GM18520 (cell line): ENCODE data around the gene GBX2.

Source experiments
- ATAC-seq: cut with Tn5 transposase; IDR thresholded peaks from one replicate; pipeline ENCODE4 v1.9.1; 2021; ENCODE audit not compliant: unreplicated experiment

Gene GBX2

DNA sequence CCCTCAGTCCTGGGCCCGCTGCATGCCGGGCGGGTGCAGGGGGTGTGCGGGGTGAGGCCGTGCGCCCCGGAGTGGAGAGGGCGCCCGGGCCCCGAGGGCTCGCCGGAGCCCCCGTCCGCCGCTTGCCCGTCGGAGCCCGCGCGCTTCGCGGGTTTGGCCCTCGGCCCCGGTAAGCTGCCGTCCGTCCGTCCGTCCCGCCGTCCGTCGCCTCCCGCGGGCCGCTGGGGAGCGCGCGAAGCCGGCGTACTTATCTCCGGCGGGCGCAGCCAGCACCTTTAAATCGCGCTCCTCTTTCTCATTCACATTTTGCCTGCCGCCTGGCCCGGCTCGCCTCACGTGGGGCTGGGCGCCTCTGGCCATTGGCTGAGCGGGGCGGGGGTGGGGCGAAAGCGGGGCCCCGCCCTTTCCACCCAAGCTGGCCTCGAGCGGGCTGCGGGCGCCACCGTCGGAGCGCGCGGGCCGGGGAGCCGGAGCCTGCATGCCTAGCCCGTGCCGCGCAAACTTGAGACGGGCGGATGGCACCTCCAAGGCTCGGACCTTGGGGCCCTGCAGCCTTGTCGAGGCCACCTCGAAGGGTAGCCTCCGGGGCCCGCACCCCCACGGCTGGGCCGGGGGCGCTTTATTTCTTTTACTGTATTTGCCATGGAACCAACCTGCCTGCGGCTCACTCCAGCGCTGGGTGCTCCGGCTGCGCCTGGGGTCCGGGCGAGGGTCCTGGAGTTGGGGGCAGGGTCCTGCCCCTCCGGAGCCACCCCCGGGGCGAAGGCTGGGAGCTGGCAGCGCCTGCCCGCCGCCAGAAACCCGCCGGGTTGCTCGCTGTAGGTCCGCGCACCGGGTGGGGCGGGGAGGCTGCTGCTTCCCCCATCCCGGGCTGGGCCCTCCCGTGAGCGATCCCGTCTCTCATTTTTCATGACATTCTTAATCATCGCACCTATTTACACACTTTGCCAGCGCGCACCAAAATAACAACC is at the start of gene GBX2:
Gene GBX2, minus strand, starts transcription at position 277 of the 971 bp plus-strand sequence. CDS start 415 bp downstream, outside the sequence.
- no peak for ATAC-seq

DNA sequence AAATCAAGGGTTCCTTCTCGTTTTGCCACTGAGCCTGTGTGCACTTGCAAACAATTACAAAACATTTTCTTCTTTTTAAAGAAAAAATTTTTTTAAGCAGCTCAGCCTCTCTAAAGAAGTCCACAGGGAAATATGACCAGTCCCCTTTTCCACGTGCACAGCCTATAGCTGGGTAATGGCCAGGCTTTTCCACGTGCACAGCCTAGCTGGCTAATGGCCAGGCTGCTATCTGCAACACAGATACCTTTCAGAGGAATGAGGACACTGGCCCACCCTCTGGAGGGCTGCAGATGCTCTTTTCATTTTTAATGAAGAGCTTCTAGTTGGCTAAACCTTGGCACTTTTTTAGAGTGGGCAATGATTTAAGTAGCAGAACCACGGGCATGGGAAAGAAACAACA is 49.7 kb upstream of the GBX2 start:
- ATAC-seq, result no peak

DNA sequence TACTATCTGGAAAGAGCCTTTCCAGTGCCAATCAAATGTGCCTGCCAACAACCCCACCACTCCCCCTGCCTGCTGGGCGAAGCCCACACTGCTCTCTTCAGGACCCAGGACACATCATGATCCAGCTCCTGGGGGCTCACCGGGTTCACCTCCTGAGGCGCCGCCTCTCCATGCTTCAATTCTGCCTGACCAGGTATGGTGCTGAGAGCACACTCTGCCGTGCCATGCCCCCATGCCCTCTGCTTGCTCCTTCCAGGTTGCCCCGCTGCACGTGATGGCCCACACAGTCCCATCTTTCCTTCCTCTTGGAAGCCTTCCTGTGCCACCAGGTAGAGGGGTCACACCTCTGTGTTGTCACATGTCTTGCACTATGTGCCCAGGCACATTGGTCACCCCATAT is 48.5 kb upstream of the GBX2 start:
- ATAC-seq, result no peak

DNA sequence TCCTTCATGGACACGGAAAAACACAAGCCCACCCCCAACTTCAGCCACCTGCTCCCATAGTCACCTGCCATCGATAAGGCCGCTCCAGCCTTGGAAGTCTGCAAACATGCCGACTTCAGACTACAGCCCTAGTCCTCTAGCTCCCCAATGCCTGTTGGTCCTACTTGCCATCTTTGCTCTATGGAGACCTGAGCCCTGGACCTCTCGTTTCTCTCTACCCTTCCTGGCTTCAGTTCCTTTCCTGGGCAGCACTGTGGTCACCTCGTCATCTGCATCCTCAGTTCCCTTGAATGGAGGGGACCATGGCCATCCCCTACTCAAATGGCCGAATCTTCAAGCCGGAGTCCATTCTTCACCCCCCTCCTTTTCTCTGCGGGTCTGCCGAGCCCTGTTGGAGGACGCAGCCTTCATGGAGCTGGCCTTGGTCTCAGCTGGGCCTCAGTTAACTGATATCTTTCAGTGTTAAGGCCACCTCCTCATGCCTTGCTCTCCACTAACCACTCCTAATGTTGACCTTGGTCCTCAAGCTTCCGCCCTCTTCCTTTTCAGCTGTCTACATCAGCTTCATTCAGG is 47.7 kb upstream of the GBX2 start:
- no peak for ATAC-seq

DNA sequence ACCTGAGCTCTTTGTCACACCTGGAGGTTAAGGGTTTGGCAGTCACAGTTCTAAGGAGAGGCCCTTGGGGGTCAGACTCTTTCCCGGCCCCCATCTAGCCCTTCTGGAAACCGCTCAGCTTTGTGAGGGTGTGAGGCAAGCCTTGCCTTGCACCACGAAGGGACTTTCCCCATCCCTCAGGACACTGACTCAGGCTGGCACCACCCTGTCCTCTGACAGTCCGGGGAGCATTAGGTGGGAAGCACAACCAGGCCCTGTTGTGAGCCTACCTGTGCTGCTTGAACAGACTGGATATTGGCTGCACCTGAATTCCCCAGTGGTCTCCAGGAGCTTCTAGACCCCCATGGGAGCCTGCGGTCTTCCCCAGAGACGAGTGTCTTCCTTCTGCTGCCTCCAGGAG is 47.0 kb upstream of the GBX2 start:
- no peak for ATAC-seq

DNA sequence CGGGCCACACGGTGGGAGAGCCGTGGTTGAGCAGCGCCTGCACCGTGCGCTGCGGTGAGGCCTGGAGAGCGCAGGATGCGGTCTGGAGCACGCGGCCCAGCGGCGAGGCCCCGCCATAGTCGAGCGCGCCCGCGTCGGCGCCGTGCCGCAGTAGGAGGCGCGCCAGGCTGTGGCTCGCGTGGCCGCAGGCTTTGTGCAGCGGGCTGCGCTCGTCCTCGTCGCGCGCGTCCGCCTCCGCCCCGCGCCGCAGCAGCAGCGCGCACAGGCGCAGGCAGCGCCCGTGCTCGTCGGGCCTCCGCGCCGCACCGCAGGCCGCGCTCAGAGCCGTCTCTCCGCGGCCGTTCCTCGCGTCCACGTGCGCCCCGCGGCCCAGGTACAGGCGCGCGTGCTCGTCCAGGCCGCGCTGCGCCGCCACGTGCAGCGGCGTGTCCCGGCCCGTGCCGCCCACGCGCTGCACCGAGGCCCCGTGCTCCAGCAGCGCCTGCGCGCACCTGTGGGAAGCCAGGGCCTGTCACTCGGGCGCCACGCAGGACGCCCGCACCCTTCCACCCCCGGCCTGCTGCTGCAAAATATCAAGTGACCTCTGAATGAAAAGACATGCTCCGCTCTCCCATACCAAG is 46.3 kb upstream of the GBX2 start:
- ATAC-seq, result no peak

DNA sequence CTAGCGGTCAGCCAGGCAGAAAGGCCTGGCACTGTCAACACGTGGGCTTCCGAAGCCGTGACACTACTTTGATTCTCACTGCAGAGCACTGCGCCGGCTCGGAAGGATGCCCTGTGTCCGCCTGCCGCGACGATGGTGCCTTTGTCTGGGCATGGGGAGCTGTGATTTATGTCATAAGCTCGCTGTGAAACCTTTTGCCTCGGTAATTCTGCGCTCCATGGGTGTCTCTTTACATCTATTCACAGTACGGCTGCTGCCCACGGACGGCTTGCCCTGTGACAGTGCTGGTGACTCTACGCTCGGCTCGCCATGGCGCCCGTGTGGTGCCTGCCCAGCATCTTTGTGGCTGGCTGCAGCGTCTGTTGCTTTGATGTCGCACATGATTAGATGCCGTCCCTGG is 43.1 kb upstream of the GBX2 start:
- ATAC-seq, result no peak

DNA sequence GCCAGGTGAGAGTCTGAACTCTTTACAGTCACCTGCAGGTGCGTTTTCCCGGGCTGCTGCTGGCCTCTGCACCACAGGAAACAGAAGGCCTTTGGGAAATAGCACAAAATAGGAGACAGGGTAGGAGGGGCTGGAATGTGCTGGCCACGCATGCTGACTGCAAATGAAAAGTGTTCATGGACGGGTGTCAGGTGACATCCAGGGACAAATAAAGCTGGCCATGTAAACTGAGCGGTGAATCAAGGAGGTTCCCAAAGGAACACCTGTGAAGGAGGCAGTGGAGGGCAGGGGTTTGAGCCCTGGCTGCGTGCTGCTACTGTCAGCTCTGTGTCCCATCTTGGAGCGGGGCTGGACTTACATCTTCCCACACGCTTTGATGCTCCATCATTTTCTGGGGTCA is 42.4 kb upstream of the GBX2 start:
- no peak for ATAC-seq

DNA sequence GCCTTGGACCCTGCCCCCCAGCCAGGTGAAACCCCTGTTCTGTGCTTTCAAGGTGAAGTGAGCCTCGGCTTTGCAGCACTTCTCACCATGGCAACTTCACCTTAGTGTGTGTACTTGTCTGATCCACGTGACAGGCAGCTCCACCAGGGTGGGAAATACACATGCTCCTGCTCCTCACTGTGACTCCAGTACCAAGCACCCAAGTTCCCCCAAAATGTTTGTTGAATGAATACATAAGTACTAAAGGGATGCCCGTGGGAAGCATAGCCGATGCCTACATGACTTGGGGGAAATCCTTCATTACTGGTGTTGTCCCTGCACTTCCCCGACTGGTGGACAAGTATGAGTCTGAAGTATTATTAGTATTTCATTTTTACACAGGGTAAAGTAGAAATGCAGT is 41.8 kb upstream of the GBX2 start:
- ATAC-seq, result no peak

DNA sequence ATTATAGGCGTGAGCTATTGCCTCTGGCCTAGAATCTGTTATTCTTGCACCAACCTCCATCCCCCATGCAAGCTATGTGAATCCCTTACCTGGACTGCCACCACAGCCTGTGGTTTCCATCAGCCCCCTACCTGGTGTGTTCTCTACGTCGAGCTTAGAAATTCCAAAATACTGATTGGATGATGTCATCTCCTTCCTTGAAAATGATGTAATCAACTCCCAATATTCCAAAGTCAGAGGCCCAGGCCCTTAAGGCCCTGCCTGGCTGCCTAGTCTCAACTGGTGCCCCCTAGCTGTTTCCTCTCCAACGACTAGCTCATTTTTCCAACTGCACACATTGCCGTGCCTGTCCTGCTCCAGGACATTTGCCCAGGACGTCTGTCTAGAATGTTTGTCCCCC is 41.3 kb upstream of the GBX2 start:
- no peak for ATAC-seq

DNA sequence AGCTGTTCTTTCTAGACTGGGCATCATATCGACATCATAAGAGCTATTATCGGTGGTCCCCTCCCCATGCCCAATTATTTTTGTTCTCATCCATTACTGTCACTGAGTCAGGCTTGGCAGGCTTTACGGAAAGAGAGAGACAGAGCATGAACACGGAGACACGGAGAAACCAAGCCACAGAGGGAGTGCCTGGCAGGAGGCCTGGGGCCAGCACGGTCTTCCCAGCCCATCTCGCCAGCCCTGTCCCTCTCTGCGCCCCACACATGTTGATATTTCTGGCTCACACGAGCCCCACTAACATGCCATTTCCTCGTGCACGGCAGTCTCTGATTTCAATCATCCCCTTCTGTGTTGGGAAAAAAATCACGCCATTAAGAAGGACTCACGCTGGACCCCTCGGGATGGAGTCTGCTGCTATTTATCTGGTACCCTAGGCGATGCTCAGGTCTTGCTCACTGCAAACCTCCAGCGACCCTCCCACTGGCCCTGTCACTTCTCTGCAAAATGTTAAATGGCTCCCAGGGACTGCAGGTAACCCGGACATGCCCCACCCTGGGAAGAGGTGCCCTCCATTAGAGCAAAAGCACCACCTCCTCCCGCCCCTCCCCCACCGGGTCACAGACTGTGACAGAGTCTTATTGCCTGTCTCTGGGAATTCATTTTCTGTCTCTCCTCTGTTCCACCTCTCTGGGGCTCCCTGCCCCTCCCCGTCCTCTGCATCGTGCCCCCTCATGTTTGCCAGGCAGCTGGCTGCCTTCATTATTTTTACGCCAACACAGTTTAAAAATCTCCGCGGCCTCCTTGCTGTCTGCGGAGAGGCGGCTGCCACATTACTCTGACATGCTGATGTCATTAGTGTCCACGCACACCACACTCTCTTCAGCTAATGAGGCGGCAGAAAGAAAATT is 40.1 kb upstream of the GBX2 start:
- no peak for ATAC-seq

DNA sequence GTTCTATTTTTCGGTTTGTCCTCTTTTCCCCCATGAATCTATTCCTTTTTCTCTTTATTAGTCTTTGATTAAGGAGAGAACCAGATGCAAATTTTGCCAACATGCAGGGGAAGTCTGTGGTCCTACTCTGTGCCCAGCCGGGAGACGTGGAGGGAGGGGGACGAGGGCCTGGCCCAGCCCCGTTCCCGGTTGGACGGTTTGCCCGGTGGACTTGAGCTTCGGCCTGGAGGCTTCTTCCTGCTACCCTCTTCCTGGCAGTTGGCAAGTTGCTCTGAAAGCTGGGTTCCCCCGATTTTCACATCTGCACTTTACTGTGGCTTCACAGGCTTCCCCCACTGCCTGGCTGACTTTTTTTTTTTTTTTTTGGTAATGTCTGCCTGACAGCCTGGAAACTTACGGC is 39.3 kb upstream of the GBX2 start:
- no peak for ATAC-seq

DNA sequence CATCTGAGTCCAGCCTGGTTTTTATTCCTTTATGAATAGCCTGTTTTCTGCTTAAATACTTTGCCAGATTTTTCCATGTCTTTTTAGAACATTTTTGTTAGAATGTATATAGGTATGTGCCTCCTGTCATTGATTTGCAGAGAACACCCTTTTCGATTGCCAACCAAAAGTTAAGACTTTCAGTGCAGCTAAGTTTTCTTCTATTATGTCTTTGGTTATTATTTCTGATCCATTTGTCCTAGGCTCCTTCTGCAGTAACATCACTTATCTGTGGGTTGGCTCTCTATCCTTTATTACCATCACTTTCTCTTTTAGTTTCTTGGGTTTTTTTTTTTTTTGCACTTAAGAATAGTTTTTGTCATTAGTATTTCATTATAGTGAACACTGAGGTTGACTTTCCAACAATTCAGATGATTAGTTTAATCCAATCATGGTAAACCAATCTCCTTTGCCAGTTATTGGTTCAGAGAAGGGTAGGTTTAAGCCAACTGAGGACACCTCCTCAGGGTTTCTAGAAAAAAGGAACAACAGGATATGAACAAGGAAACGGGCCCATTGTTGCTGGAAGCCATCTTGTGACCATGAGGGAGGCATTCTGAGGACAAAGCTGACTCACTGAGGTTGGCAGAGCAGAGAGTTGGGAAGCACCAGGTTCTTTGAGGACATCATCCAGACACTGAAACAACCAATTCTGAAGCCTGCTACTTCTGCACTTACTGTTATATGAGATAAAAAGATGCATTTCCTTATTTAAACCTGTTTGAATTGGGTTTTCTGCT is 37.9 kb upstream of the GBX2 start:
- ATAC-seq, result no peak

DNA sequence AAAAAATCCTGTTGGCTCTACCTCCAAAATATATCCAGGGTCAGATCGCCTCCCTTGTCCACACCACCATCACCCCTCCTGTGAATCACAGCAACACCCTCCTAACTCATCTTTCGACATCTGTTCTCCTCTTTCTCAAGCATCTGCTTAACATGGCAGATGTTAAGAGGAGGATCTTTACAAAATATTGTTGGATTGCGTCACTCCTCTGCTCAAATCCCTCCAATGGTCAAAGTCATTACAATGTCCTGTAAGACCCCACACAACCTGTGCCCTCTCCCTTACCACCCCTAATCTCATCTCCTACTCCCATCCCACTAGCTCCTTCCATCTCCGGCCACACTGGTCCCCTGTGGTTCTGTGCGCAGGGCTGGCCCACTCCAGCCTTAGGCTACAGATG is 36.8 kb upstream of the GBX2 start:
- ATAC-seq, result no peak

DNA sequence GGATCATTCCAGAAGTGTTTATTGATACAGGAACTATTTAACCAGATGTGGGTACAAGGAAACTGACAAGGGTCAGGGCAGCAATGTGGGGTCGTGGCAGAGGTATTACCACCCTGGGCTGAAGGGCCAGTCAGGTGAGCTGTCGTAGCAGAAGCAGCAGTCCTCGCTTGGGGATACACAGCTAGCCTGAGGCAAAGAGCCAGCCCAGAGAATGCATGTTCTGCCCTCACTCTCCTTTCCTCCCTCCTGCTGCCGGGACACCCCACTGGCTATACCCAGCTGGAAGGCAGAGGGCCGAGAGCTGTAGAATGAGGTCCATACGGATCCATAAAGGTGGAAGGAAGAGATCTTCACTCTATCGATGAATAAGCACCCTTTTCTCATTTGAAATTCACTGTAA is 32.2 kb upstream of the GBX2 start:
- no peak for ATAC-seq

DNA sequence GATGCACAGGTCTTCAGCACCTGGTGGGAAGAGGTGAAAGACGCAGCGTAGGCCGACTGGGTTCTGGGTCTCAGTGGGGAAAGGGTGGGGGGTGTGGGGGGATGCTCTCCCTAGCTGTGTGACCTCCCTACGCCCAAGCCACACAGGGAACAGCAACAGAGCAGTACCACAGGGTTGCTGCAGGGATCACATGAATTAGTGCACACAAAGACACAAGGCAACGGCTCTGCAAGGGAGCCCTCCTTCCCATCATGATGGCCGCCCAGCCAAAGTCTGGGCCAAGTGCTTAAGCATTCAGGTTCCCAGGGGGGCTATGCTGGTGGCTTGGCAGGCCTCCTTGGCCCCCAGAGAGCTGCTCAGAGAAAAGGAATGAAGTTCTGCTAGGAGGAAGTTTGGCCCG is 28.2 kb upstream of the GBX2 start:
- ATAC-seq, result no peak

DNA sequence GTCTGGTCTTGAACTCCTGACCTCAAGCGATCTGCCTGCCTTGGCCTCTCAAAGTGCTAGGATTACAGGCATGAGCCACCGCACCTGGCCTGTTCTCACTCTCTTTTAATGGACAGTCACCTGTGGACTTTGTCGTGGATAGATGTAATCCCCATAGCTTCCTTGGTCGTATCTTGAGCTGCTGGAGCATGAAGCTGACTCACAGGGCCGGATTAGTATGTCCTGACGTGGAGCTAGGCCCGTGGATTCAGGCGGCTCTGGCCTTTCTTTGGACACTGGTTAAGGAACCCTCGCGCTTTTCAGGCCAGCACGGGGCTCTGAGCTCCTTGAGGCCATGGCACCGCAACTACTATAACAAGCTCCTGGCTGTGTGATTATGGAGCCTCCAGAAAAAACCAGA is 27.5 kb upstream of the GBX2 start:
- ATAC-seq, result no peak

DNA sequence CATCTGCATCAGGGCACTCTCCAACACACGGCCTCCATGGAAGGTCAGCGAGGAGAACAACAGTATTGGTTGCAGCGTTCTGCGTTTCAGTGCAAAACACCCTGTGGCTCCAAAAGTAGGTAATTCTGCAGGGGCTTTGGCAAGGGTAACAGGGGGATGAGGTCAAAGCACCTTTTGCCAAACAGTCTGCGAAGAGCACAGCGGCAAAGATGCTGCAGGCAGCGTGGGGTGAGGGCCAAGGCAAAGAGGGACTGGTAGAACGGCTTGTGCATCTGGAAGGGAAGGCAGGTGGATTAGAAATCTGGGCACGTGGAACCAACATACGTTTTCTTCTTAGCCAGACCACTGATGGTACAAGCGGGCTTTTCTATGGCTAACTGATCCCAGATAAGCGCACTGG is 26.6 kb upstream of the GBX2 start:
- no peak for ATAC-seq

DNA sequence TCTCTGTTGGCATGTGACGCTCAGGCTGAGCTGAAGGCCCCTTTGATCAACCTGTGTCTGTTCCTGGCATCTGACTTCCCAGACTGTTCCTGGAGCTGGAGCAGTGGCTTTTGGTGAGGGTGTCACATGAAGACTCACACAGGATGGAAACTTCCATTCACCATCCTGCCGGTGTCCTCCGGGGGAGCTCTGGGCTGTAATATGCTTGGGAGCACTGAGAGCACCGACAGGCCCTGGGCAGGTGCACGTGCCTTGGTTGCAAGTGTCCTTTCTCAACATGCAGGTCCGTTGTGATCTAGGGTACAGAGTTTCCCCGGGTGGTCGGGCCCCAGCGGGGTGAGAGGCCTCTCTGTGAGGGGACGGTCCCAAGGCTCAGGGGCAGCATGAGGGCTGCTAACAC is 24.8 kb upstream of the GBX2 start:
- no peak for ATAC-seq

DNA sequence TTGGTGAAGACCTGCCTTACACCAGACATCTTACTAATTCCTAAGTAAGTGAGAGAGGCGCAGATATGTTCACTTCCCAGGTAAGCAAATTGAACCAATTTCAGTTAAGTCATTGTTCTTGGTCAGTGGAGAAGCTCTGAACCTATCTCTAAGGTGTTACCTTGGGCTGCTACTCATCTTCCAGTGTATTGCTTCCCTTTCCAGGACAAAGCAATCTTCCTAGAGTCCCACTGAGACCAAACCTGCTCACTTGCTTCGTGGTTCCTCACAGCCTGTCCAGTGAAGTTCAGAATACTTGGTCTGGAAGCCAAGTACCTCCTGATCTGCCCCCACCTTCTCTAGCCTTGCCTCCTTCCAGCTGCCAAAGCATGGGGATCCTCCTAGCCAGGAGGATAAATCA is 22.5 kb upstream of the GBX2 start:
- no peak for ATAC-seq
